Small intestine (tissue), 7 donors: ENCODE data around the gene OVOL3. TPM values are rescaled to one million over a fixed set of nuclear protein-coding genes. Genes with fewer than 3 reads are reported as not detected.

ENCODE experiments used
- DNase-seq, 2 donors: peaks; one replicate each; pipeline versions ENCODE4 v3.0.0 to v3.0.0-alpha.2; 2013
- FAIRE-seq: peaks from 2 replicates; lab custom pipeline; 2012; peaks lifted over from hg19 to GRCh38; lab: Jason Lieb, UNC
- H3K27ac ChIP-seq, 3 donors: one replicate each; pipeline ENCODE4 v1.5.1; 2013; ENCODE audit warnings: low read length in 2 of 3, mild to moderate bottlenecking in 2 of 3, control low read depth in 1 of 3, inconsistent platforms in 1 of 3, low read depth in 1 of 3, moderate library complexity in 1 of 3
- H3K27me3 ChIP-seq, 3 donors: one replicate each; pipeline ENCODE4 v1.6.1; 2013; ENCODE audit warnings: low read length in 3 of 3, inconsistent platforms in 1 of 3; ENCODE audit not compliant: control insufficient read depth in 3 of 3, insufficient read depth in 3 of 3
- H3K36me3 ChIP-seq, 3 donors: one replicate each; pipeline ENCODE4 v1.6.1; 2013; ENCODE audit warnings: low read length in 3 of 3, inconsistent platforms in 1 of 3, low read depth in 1 of 3, mild to moderate bottlenecking in 1 of 3, moderate library complexity in 1 of 3; ENCODE audit not compliant: control insufficient read depth in 3 of 3, insufficient read depth in 2 of 3
- H3K4me1 ChIP-seq, 3 donors: one replicate each; pipeline ENCODE4 v1.6.1; 2013; ENCODE audit warnings: low read length in 2 of 3, inconsistent platforms in 1 of 3, low read depth in 1 of 3, mild to moderate bottlenecking in 1 of 3, moderate library complexity in 1 of 3; ENCODE audit not compliant: control insufficient read depth in 3 of 3, insufficient read depth in 2 of 3
- H3K4me3 ChIP-seq, 3 donors: one replicate each; pipeline ENCODE4 v1.5.1; 2013; ENCODE audit warnings: low read length in 3 of 3, control low read depth in 1 of 3, inconsistent platforms in 1 of 3, low read depth in 1 of 3, mild to moderate bottlenecking in 1 of 3, moderate library complexity in 1 of 3
- H3K9me3 ChIP-seq, 2 donors: one replicate each; pipeline ENCODE4 v1.6.1; 2013; ENCODE audit warnings: low read depth in 1 of 2, low read length in 1 of 2; ENCODE audit not compliant: control insufficient read depth in 2 of 2, insufficient read depth in 1 of 2
- WGBS, 3 donors: extraction: QIAGEN DNeasy Blood & Tissue Kit; methylation state at CpG; one replicate each; pipeline ENCODE4 v1.1.7; 2013; 5-methylcytosine and 5-hydroxymethylcytosine counted together
- polyA plus RNA-seq, 4 donors: library from polyadenylated mRNA; stranded (reverse) in 3 of 4; unstranded in 1 of 4; fragments of 200-250 nt in 3 of 4; fragments of 120-200 nt in 1 of 4; gene quantifications; one replicate each; pipeline versions ENCODE4 v1.2.1 to v1.2.3, GENCODE V29; 2013
- donor health status: healthy with polysubstance abuse.
- donor health status: control.
- donor health status: control.
- donor health status: Bipolar disorder and iron deficiency.
- donor health status: healthy.

The OVOL3 gene
- polyA plus RNA-seq, 4 donors: not detected

DNA sequence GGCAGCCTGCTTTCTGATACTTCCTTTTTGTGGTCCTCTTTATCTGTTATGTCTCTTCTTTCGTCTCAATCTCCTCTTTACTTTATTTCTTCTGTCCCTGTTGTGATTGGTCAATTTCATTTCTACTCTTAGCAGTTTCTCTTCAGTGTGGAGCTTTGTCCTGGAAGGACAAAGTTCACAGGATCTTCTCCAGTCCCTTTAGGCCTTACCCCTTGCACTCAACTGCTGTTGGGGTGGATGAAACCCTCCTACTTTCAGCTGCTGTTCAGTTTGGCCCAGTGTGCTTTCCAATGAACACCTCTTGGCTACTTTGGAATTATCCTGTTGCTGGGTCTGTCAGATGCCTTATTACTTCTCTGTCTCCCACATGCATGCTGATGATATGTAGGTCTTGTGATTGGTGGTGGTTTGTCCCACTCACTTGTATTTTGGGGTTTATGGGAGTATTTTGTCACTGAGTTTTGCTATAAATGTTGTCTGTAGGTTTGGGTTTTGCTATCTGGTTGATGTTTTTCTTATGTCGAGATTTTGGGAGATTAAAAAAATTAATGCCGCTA, 31.5 kb upstream of the OVOL3 start:
- Histone ChIP-seq H3K9me3 (no peaks in the 10 kb centered on the region), H3K36me3 (peaks cover 0 to 18% (median 0%) of the 10 kb centered on the region in 3 donors), H3K27ac (no peak overlapping the region), H3K27me3 (no peaks in the 10 kb centered on the region), H3K4me1 (no peaks in the 10 kb centered on the region), H3K4me3 (no peak overlapping the region)
- DNase-seq (no peak), FAIRE-seq (no peak)
- WGBS, 3 donors: 88 to 99% (median 93%) methylated on average over 3 of the region's 3 CpGs

DNA sequence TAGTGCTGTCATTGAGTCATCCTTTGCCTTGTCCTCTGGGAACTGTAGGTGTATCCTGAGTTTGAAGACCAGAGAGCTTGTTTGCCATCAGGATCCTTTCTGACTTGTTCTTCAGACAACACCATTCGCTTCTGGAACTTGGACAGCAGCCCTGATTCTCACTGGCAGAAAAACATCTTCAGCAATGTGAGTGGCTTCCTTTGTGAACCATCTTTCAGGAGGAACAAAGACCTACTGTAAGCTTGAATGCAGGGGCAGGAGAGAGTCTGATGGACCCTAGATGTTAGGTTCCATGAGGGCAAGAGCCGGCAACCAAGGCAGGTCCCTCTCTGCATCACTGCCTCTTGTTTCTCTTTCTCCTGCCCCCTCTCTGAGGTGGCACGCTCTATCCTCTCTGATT, 29.6 kb upstream of the OVOL3 start:
- FAIRE-seq (no peak), DNase-seq (no peak)
- peaks cover 0 to 23% (median 0%) of the 10 kb centered on the region in 3 donors for H3K36me3 ChIP-seq
- H3K9me3 ChIP-seq: no peaks in the 10 kb centered on the region
- no peak overlapping the region for H3K4me3 ChIP-seq
- WGBS, 3 donors: 91 to 94% (median 92%) methylated on average over 3 of the region's 3 CpGs
- no peaks in the 10 kb centered on the region for H3K4me1 ChIP-seq
- H3K27ac ChIP-seq: no peak overlapping the region
- no peaks in the 10 kb centered on the region for H3K27me3 ChIP-seq

DNA sequence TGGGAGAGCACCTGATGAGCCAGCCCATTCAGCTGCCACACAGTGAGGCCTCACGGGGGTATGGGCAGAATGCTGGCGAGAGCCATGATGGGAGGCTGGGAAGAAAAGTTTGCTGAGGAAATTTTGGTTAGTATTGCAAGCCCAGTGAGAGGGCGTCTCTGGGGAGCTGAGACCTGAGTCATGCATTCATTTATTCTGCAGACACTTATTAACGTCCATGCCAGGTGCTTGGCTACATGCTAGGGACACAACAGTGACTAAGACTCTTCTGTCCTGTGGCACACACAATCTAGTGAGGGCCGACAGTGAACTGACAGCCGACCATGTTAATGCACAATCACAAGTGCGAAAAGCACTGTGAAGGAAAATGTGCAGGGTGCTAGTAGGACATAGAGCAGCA, 29.0 kb upstream of the OVOL3 start:
- FAIRE-seq (no peak), DNase-seq (no peak)
- Histone ChIP-seq H3K4me3 (no peak overlapping the region), H3K27me3 (no peaks in the 10 kb centered on the region), H3K9me3 (no peaks in the 10 kb centered on the region), H3K36me3 (peaks cover 0 to 27% (median 0%) of the 10 kb centered on the region in 3 donors), H3K27ac (no peak overlapping the region), H3K4me1 (no peaks in the 10 kb centered on the region)
- 95 to 96% (median 95%) methylated on average over 7 of the region's 7 CpGs for WGBS, 3 donors

DNA sequence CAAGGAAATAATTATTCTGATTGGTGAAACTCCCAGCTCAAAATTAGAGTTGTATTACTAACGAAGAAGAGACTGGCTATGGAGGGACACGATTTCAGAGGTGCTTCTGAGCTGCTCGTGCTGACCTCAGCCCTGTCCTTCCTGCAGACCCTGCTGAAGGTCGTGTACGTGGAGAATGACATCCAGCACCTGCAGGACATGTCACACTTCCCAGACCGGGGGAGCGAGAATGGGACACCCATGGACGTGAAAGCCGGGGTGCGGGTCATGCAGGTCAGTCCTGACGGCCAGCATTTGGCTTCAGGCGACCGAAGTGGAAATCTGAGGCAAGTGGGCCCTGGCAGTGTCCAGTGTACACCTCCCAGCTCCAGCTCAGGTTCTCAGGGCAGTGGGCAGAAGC, 28.0 kb upstream of the OVOL3 start:
- WGBS, 3 donors: 92 to 98% (median 97%) methylated on average over 13 of the region's 13 CpGs
- FAIRE-seq (no peak), DNase-seq (no peak)
- Histone ChIP-seq H3K4me3 (no peak overlapping the region), H3K27me3 (no peaks in the 10 kb centered on the region), H3K9me3 (no peaks in the 10 kb centered on the region), H3K27ac (no peak overlapping the region), H3K36me3 (peaks cover 0 to 27% (median 0%) of the 10 kb centered on the region in 3 donors), H3K4me1 (no peaks in the 10 kb centered on the region)

DNA sequence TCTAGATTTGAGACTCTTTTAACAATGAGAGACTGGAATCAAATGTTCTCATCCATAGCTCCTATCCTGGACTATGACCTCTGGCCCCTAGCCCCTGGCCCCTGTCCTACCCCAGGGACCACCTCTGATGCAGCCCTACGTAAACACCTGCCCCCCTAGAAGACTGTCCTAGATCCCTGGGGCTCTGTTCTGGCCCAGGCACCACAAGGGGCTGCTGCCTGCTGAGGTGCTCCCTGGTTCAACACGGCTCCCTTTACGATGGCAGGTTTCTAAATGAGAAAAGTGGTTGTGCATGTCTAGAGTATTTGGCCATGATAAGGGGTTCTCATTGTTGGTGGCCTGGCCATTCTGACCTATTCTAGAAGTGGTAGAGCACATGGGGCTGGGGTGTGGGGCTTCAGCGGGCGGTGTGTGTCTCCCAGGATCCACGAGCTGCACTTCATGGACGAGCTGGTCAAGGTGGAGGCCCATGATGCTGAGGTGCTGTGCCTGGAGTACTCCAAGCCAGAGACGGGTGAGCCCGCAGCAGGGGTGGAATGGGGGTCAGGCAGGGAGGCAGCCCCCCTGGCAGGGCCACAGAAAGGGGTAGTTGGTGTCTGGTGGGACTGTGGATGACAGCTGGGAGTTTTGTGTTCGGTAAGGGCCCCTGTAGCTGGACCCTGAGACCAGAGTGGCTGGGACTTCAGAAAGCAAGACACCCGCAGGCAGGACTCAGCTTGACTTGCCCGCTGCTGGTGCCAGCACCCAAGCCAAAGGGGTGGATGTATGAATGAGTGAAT, 26.5 kb upstream of the OVOL3 start:
- Histone ChIP-seq H3K27me3 (no peaks in the 10 kb centered on the region), H3K4me1 (no peaks in the 10 kb centered on the region), H3K9me3 (no peaks in the 10 kb centered on the region), H3K27ac (no peak overlapping the region), H3K4me3 (no peak overlapping the region), H3K36me3 (peaks cover 0 to 37% (median 0%) of the 10 kb centered on the region in 3 donors)
- WGBS, 3 donors: 92 to 97% (median 96%) methylated on average over 12 of the region's 12 CpGs
- FAIRE-seq: no peak
- no peak for DNase-seq

DNA sequence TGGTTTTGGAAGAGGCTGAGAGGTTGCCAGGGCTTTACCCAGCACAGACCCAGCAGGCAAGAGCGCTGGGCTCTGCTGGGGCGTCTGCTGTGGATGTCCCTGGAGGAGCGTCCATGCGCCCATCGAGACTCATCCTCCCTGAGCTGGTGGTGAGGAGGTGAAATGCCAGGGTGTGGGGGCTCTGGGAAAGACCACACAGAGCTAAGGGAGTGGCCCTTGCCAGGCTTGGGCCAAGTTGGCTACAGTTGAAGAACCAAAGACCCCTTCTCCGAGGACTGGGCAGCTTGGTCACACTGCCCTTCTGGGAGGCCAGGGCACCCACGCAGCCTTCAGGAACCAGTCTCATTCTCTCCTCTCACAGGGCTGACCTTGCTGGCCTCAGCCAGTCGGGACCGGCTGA, 24.6 kb upstream of the OVOL3 start:
- DNase-seq (no peak), FAIRE-seq (no peak)
- Histone ChIP-seq H3K4me3 (no peak overlapping the region), H3K27me3 (no peaks in the 10 kb centered on the region), H3K36me3 (peaks cover 0 to 46% (median 0%) of the 10 kb centered on the region in 3 donors), H3K27ac (no peak overlapping the region), H3K9me3 (no peaks in the 10 kb centered on the region), H3K4me1 (no peaks in the 10 kb centered on the region)
- WGBS, 3 donors: 98 to 99% (median 98%) methylated on average over 9 of the region's 9 CpGs

DNA sequence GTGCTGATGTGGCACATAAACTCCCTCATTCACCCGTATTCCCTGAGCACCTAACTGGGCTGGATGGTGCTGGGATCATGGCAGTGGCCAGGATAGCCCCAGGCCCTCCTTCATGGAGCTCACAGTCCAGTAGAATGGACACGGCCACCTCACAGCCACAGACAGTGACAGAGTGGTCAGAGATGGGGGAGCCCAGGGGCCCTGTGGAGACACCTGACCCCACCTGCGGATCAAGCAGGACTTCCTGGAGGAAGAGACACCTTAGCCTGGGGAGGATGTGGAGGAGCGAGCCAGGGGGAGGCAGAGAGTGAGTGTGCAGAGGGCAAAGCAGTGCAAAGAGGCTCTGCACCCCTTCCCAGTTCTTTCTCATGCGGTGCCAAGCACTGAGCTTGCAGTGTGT, 21.1 kb upstream of the OVOL3 start:
- H3K27me3 ChIP-seq: no peaks in the 10 kb centered on the region
- no peak for FAIRE-seq
- 90 to 94% (median 92%) methylated on average over 5 of the region's 5 CpGs for WGBS, 3 donors

DNA sequence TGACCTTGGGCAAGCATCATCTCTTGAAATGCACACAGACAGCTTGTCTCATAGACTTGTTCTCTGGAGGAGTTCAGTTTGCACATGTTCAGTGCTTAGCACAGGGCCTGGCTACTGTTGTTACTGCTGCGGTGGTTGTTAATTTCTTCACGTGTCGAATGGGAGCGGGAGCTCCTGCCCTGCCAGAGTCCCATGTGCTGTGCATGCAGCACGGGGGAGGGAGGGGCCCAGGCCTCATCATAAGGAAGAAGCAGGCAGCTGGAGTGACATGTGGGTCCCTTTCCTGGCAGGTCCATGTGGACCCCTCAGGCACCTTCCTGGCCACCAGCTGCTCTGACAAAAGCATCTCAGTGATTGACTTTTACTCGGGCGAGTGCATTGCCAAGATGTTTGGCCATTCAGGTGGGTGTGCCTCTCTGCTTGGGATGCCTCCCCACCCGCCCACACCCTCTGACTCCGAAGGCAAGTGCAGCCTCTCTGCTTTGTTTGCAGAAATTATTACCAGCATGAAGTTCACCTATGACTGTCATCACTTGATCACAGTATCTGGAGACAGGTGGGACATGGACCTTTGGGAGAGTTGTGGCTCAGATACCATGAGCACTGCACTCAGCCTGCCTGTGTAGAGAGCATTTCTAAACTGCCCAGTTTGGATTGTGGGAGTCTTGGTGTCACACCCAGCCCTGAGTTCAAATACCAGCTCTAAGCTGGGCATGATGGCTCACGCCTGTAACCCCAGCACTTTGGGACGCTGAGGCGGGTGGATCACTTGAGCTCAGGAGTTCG, 19.8 kb upstream of the OVOL3 start:
- Histone ChIP-seq H3K27me3 (no peaks in the 10 kb centered on the region), H3K4me1 (no peaks in the 10 kb centered on the region), H3K9me3 (no peaks in the 10 kb centered on the region), H3K4me3 (no peak overlapping the region), H3K36me3 (peaks cover 0 to 42% (median 0%) of the 10 kb centered on the region in 3 donors), H3K27ac (no peak overlapping the region)
- WGBS, 3 donors: 80 to 85% (median 81%) methylated on average over 13 of the region's 13 CpGs
- DNase-seq: no peak
- FAIRE-seq: no peak

More for the DNA sequence above, 21.1 kb upstream of the OVOL3 start:
- Histone ChIP-seq H3K27ac (no peak overlapping the region), H3K9me3 (no peaks in the 10 kb centered on the region), H3K4me1 (no peaks in the 10 kb centered on the region), H3K36me3 (peaks cover 0 to 44% (median 0%) of the 10 kb centered on the region in 3 donors), H3K4me3 (no peak overlapping the region)
- no peak for DNase-seq
